ENCODE results near the gene TPST1.
"Not testable (repeated sequence)": the region's sequence is repeated elsewhere in the genome, so short reads cannot be mapped to it uniquely, and the experiment has no call there.

DNA sequence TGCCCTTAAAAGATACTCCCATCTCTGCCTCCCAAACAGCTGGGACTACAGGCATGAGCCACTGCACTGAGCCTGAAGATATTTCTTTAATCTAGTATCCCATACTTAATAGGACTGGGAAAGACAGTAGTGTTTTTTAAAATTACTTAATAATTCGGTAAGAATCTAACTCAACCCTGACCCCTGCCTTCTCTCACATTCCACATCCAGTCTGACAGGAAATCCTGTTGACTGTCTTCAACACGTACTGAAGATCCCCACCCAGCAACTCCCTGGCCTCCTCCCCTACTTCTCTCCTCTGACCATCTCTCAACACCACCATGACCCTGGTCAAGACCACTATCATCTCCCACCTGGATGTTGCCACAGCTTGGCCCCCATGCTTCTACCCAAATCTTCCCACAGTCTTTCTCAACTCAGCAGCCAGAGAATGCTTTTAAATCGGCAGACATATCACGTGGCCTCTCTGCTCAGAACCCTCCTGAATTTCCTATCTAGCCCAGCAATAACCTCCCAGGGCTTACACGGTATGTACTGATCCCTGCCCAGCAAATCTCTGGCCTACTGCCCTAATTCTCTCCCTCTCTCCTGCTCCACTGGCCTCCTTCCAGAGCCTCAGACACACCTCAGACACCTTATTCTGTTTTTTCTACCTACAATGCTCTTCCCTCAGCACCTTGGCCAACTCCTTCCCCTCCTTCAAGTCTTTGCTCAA lies 180.2 kb downstream of the TPST1 start:
- TF ChIP-seq JUN (CRISPR knock-in tag; IDR thresholded peaks at IDR 0.05); MLX (CRISPR knock-in tag; IDR thresholded peaks at IDR 0.05); CTCF (IDR thresholded peaks at IDR 0.05): not testable (repeated sequence)
